ENCODE results near the gene AUTS2. TPM values are rescaled to one million over a fixed set of nuclear protein-coding genes. Genes with fewer than 3 reads are reported as not detected.

The AUTS2 gene
- polyA plus RNA-seq, 1 donor from 2014 or later = 97.3 TPM

- H2AFZ ChIP-seq (ENCODE audit: low read depth, low read length) = no peak overlapping the region
- no peak overlapping the region for H3K4me3 ChIP-seq (ENCODE audit: low read length)
- H3F3A ChIP-seq (ENCODE audit: insufficient read depth, low read length, poor library complexity, severe bottlenecking) = no peaks in the 10 kb centered on the region
- no peak for TF ChIP-seq REST (IDR thresholded peaks at IDR 0.05; ENCODE audit: borderline replicate concordance)
- no peak for TF ChIP-seq EP300 (conservative IDR thresholded peaks at IDR 0.05; ENCODE audit: poor library complexity, severe bottlenecking)
- TF ChIP-seq POLR2AphosphoS5 (IDR thresholded peaks at IDR 0.05) = no peak
- TF ChIP-seq CTCF (IDR thresholded peaks at IDR 0.05; ENCODE audit: poor library complexity, severe bottlenecking) = no peak
- no peak for TF ChIP-seq TAF1 (IDR thresholded peaks at IDR 0.05; ENCODE audit: low read depth)
- no peak for TF ChIP-seq RAD21 (conservative IDR thresholded peaks at IDR 0.05)
- no peak for TF ChIP-seq EZH2 (IDR thresholded peaks at IDR 0.05; ENCODE audit: borderline replicate concordance, insufficient read depth, low read length, poor library complexity, severe bottlenecking)
- TF ChIP-seq SMC3 (conservative IDR thresholded peaks at IDR 0.05; ENCODE audit: poor library complexity) = no peak
- no peak for TF ChIP-seq MXI1 (conservative IDR thresholded peaks at IDR 0.05; ENCODE audit: poor library complexity, severe bottlenecking)
- no peaks in the 10 kb centered on the region for H3K36me3 ChIP-seq (ENCODE audit: insufficient read depth, low read length)
- no peak overlapping the region for H3K4me2 ChIP-seq (ENCODE audit: low read length)
- H3K9me3 ChIP-seq (ENCODE audit: low read length) = no peaks in the 10 kb centered on the region
- no peaks in the 10 kb centered on the region for H4K20me1 ChIP-seq (ENCODE audit: insufficient read depth)
- no peaks in the 10 kb centered on the region for H3K9me2 ChIP-seq (ENCODE audit: insufficient read depth, low read length)
- no peaks in the 10 kb centered on the region for H3K79me2 ChIP-seq (replicated peaks; ENCODE audit: insufficient read depth, low read length)
- no peak overlapping the region for H3K9ac ChIP-seq (ENCODE audit: low read length)
- no peak overlapping the region for H3K27ac ChIP-seq (ENCODE audit: low read length)
- H3K27me3 ChIP-seq (ENCODE audit: insufficient read depth, low read depth, low read length) = no peaks in the 10 kb centered on the region
Observed at GRCh38 chr7:70805360-70805759, 1207.1 kb downstream of the AUTS2 start.

- Histone ChIP-seq H2AFZ (ENCODE audit: low read depth, low read length) (no peak overlapping the region), H3K9me2 (ENCODE audit: insufficient read depth, low read length) (no peaks in the 10 kb centered on the region), H3K27ac (ENCODE audit: low read length) (no peak overlapping the region), H3K4me3 (ENCODE audit: low read length) (no peak overlapping the region), H3K36me3 (ENCODE audit: insufficient read depth, low read length) (no peaks in the 10 kb centered on the region), H3F3A (ENCODE audit: insufficient read depth, low read length, poor library complexity, severe bottlenecking) (no peaks in the 10 kb centered on the region), H3K9ac (ENCODE audit: low read length) (no peak overlapping the region), H3K27me3 (ENCODE audit: insufficient read depth, low read depth, low read length) (no peaks in the 10 kb centered on the region), H3K9me3 (ENCODE audit: low read length) (no peaks in the 10 kb centered on the region), H4K20me1 (ENCODE audit: insufficient read depth) (no peaks in the 10 kb centered on the region), H3K4me2 (ENCODE audit: low read length) (no peak overlapping the region), H3K79me2 (replicated peaks; ENCODE audit: insufficient read depth, low read length) (no peaks in the 10 kb centered on the region)
- no peak for TF ChIP-seq SMC3 (conservative IDR thresholded peaks at IDR 0.05; ENCODE audit: poor library complexity)
- TF ChIP-seq EZH2 (IDR thresholded peaks at IDR 0.05; ENCODE audit: borderline replicate concordance, insufficient read depth, low read length, poor library complexity, severe bottlenecking) = no peak
- TF ChIP-seq EP300 (conservative IDR thresholded peaks at IDR 0.05; ENCODE audit: poor library complexity, severe bottlenecking) = no peak
- TF ChIP-seq REST (IDR thresholded peaks at IDR 0.05; ENCODE audit: borderline replicate concordance) = no peak
- TF ChIP-seq RAD21 (conservative IDR thresholded peaks at IDR 0.05) = no peak
- no peak for TF ChIP-seq POLR2AphosphoS5 (IDR thresholded peaks at IDR 0.05)
- no peak for TF ChIP-seq MXI1 (conservative IDR thresholded peaks at IDR 0.05; ENCODE audit: poor library complexity, severe bottlenecking)
- TF ChIP-seq TAF1 (IDR thresholded peaks at IDR 0.05; ENCODE audit: low read depth) = no peak
- TF ChIP-seq CTCF (IDR thresholded peaks at IDR 0.05; ENCODE audit: poor library complexity, severe bottlenecking) = no peak
Observed at GRCh38 chr7:70807650-70808049, 1209.4 kb downstream of the AUTS2 start.
